OCI-LY3 (cell line): Measurements from ENCODE around the gene PLGLB2.
"Not testable (repeated sequence)": the region's sequence is repeated elsewhere in the genome, so short reads cannot be mapped to it uniquely, and the experiment has no call there.

ENCODE experiments used
- H2AFZ ChIP-seq: fragments of 200-600, 300-600 bp; shearing (Covaris generic); 2 replicates; pipeline ENCODE4 v1.6.0; 2014; ENCODE audit warnings: antibody characterized with exemption, low read depth, low read length
- H3K27ac ChIP-seq: fragments of 200-600, 300-600 bp; sonication (generic); 2 replicates; pipeline ENCODE4 v1.5.1; 2014; ENCODE audit warnings: mild to moderate bottlenecking, low read length, moderate library complexity, mixed read lengths
- H3K27me3 ChIP-seq: fragments of 200-600, 300-600 bp; sonication (generic); 2 replicates; pipeline ENCODE4 v1.6.1; 2014; ENCODE audit warnings: low read depth, low read length, mixed read lengths
- H3K36me3 ChIP-seq: fragments of 200-600, 300-600 bp; sonication (generic); replicated peaks from 2 replicates; pipeline ENCODE3; 2014; ENCODE audit warnings: low read depth, low read length, mixed read lengths
- H3K4me1 ChIP-seq: fragments of 300-600, 200-600 bp; sonication (generic); 2 replicates; pipeline ENCODE4 v1.6.1; 2014; ENCODE audit warnings: low read length, mixed read lengths
- H3K4me2 ChIP-seq: fragments of 200-600, 300-600 bp; sonication (generic); 2 replicates; pipeline ENCODE4 v1.6.1; 2014; ENCODE audit warnings: low read length, mixed read lengths
- H3K4me3 ChIP-seq: fragments of 300-600, 200-600 bp; sonication (generic); 2 replicates; pipeline ENCODE4 v1.5.1; 2014; ENCODE audit warnings: antibody characterized with exemption, mild to moderate bottlenecking, low read length, moderate library complexity
- H3K79me2 ChIP-seq: fragments of 300-600, 200-600 bp; shearing (Covaris generic); 2 replicates; pipeline ENCODE4 v1.6.1; 2014; ENCODE audit warnings: mild to moderate bottlenecking, low read length, mixed read lengths
- H3K9ac ChIP-seq: fragments of 300-600, 200-600 bp; shearing (Covaris generic); 2 replicates; pipeline ENCODE4 v1.6.0; 2014; ENCODE audit warnings: mild to moderate bottlenecking, low read length, moderate library complexity
- H3K9me3 ChIP-seq: fragments of 200-600, 300-600 bp; shearing (Covaris generic); 2 replicates; pipeline ENCODE4 v1.6.1; 2014; ENCODE audit warnings: low read length, mixed read lengths; ENCODE audit not compliant: insufficient read depth
- H4K20me1 ChIP-seq: fragments of 200-600, 300-600 bp; sonication (generic); 2 replicates; pipeline ENCODE4 v1.6.1; 2016; ENCODE audit warnings: low read length, mixed read lengths; ENCODE audit not compliant: insufficient read depth

Gene PLGLB2

GRCh38 chr2:87747791-87748190 lies at the start of gene PLGLB2:
PLGLB2 (plus strand) TSS chr2:87748087; CDS start chr2:87748154, 67 bp downstream.
- H3K36me3 ChIP-seq, H3K9me3 ChIP-seq, H4K20me1 ChIP-seq, H3K79me2 ChIP-seq, H3K4me2 ChIP-seq, H3K4me3 ChIP-seq, H3K27ac ChIP-seq, H3K27me3 ChIP-seq, H3K9ac ChIP-seq, H2AFZ ChIP-seq, H3K4me1 ChIP-seq: not testable (repeated sequence)

- not testable (repeated sequence) for H3K36me3 ChIP-seq, H3K4me3 ChIP-seq, H3K79me2 ChIP-seq
Observed at GRCh38 chr2:87704572-87705323, 43.1 kb upstream of the PLGLB2 start.

GRCh38 chr2:87708368-87708767 lies 39.5 kb upstream of the PLGLB2 start:
- H3K9me3 ChIP-seq, H2AFZ ChIP-seq, H3K4me1 ChIP-seq, H3K36me3 ChIP-seq, H3K4me3 ChIP-seq, H3K9ac ChIP-seq, H3K27ac ChIP-seq, H3K27me3 ChIP-seq, H3K4me2 ChIP-seq, H3K79me2 ChIP-seq, H4K20me1 ChIP-seq: not testable (repeated sequence)

More at GRCh38 chr2:87704572-87705323, 43.1 kb upstream of the PLGLB2 start:
- H4K20me1 ChIP-seq, H3K27me3 ChIP-seq, H2AFZ ChIP-seq, H3K4me1 ChIP-seq, H3K27ac ChIP-seq, H3K9me3 ChIP-seq, H3K9ac ChIP-seq, H3K4me2 ChIP-seq: not testable (repeated sequence)

- H3K4me2 ChIP-seq = not testable (repeated sequence)
Observed at GRCh38 chr2:87727940-87728599, 19.8 kb upstream of the PLGLB2 start.

GRCh38 chr2:87740928-87741327 lies 7.0 kb upstream of the PLGLB2 start:
- H3K4me2 ChIP-seq, H3K36me3 ChIP-seq, H3K27ac ChIP-seq, H3K4me3 ChIP-seq, H3K4me1 ChIP-seq, H3K27me3 ChIP-seq, H4K20me1 ChIP-seq, H3K79me2 ChIP-seq, H3K9ac ChIP-seq, H3K9me3 ChIP-seq, H2AFZ ChIP-seq: not testable (repeated sequence)

More at GRCh38 chr2:87727940-87728599, 19.8 kb upstream of the PLGLB2 start:
- not testable (repeated sequence) for H3K4me3 ChIP-seq, H3K9me3 ChIP-seq, H3K27ac ChIP-seq, H3K27me3 ChIP-seq, H4K20me1 ChIP-seq, H3K36me3 ChIP-seq, H3K9ac ChIP-seq, H2AFZ ChIP-seq, H3K79me2 ChIP-seq, H3K4me1 ChIP-seq

GRCh38 chr2:87742393-87743108 lies 5.3 kb upstream of the PLGLB2 start:
- not testable (repeated sequence) for H4K20me1 ChIP-seq, H3K9me3 ChIP-seq, H3K4me3 ChIP-seq, H3K27me3 ChIP-seq, H3K79me2 ChIP-seq, H3K27ac ChIP-seq, H3K36me3 ChIP-seq, H2AFZ ChIP-seq, H3K4me2 ChIP-seq, H3K9ac ChIP-seq, H3K4me1 ChIP-seq

GRCh38 chr2:87743638-87744037 lies 4.2 kb upstream of the PLGLB2 start:
- H3K27ac ChIP-seq, H3K4me3 ChIP-seq, H3K4me1 ChIP-seq, H3K27me3 ChIP-seq, H2AFZ ChIP-seq, H3K36me3 ChIP-seq, H3K9ac ChIP-seq, H4K20me1 ChIP-seq, H3K9me3 ChIP-seq, H3K79me2 ChIP-seq: not testable (repeated sequence)
- peak overlapping the region; percentile 9; the same call in 1 of the 2 replicates for H3K4me2 ChIP-seq

GRCh38 chr2:87745353-87745951 lies 2.4 kb upstream of the PLGLB2 start:
- not testable (repeated sequence) for H3K79me2 ChIP-seq, H3K9ac ChIP-seq, H3K36me3 ChIP-seq, H3K9me3 ChIP-seq, H3K4me2 ChIP-seq, H2AFZ ChIP-seq, H4K20me1 ChIP-seq, H3K27me3 ChIP-seq, H3K4me3 ChIP-seq, H3K27ac ChIP-seq, H3K4me1 ChIP-seq

GRCh38 chr2:87748524-87748923 lies 637 bp downstream of the PLGLB2 start:
- not testable (repeated sequence) for H3K27me3 ChIP-seq, H2AFZ ChIP-seq, H3K4me3 ChIP-seq, H3K4me2 ChIP-seq, H3K27ac ChIP-seq, H4K20me1 ChIP-seq, H3K4me1 ChIP-seq, H3K36me3 ChIP-seq, H3K9ac ChIP-seq, H3K9me3 ChIP-seq, H3K79me2 ChIP-seq
